Ishikawa (cell line): ENCODE measurements around the gene SOX1.

Experiments used
- CEBPB ChIP-seq: IDR thresholded peaks from 2 replicates; pipeline ENCODE4 v1.6.1; 2012
- CREB1 ChIP-seq: IDR thresholded peaks from 2 replicates; pipeline ENCODE4 v1.6.1; 2012; ENCODE audit warnings: low read depth
- EGR1 ChIP-seq: IDR thresholded peaks from 2 replicates; pipeline ENCODE4 v1.6.1; 2012
- EP300 ChIP-seq: IDR thresholded peaks from 2 replicates; pipeline ENCODE4 v1.6.1; 2012; ENCODE audit warnings: borderline replicate concordance
- FOXM1 ChIP-seq: IDR thresholded peaks from 2 replicates; pipeline ENCODE4 v1.6.1; 2012; ENCODE audit warnings: low read depth, borderline replicate concordance
- NFIC ChIP-seq: IDR thresholded peaks from 2 replicates; pipeline ENCODE4 v1.6.1; 2012
- RAD21 ChIP-seq: IDR thresholded peaks from 2 replicates; pipeline ENCODE4 v1.6.1; 2012; ENCODE audit warnings: low read depth
- TAF1 ChIP-seq: IDR thresholded peaks from 2 replicates; pipeline ENCODE4 v1.6.1; 2012; ENCODE audit warnings: low read depth, mild to moderate bottlenecking
- TCF12 ChIP-seq: IDR thresholded peaks from 2 replicates; pipeline ENCODE4 v1.6.1; 2012; ENCODE audit warnings: low read depth
- TEAD4 ChIP-seq: IDR thresholded peaks from 2 replicates; pipeline ENCODE4 v1.6.1; 2012
- YY1 ChIP-seq: IDR thresholded peaks from 2 replicates; pipeline ENCODE4 v1.6.1; 2012; ENCODE audit warnings: low read depth
- ZBTB7A ChIP-seq: IDR thresholded peaks from 2 replicates; pipeline ENCODE4 v1.6.1; 2012; ENCODE audit warnings: low read depth
- TF ChIP-seq, protein P1 (sequence below): IDR thresholded peaks from 2 replicates; pipeline ENCODE4 v1.6.1; 2012
- TF ChIP-seq, protein P2 (sequence below): IDR thresholded peaks from 2 replicates; pipeline ENCODE4 v1.6.1; 2012
- TF ChIP-seq, protein P3 (sequence below): IDR thresholded peaks from 2 replicates; pipeline ENCODE4 v1.6.1; 2012; ENCODE audit warnings: low read depth, mild to moderate bottlenecking

SOX1 gene

DNA sequence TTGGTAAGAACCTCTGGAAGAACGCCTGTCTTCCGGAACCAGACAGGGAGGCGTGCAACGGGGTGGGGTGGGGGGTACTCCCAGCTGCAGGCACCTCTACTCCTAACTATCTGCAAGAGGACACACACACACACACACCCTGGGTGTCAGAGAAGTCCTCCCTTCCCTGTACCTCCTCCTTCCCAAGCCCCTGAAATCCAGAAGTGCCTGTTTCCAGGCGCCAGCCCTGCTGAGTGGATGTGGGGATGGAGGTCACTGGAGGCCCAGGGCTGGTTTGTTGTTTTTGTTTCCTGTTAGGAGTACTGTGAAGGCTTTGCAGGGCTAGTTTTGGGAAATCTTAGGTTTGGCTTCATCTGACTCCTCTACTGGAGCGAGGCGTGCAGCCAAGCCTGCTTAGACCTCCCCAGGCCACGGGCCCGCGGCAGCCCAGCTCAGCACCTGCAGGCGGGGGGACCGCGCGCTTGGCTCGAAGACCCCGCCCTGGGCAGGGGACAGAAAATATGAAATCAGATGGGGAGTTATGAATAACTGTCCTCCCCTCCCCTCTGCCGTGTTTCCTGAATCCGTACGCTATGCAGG lies 36.4 kb downstream of the SOX1 start:
- TF ChIP-seq ZBTB7A: no peak
- no peak for TF ChIP-seq FOXM1
- no peak for TF ChIP-seq TAF1
- TF ChIP-seq RAD21: no peak
- no peak for TF ChIP-seq TCF12
- TF ChIP-seq TEAD4: no peak
- TF ChIP-seq, protein P1, sequence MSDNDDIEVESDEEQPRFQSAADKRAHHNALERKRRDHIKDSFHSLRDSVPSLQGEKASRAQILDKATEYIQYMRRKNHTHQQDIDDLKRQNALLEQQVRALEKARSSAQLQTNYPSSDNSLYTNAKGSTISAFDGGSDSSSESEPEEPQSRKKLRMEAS: no peak

DNA sequence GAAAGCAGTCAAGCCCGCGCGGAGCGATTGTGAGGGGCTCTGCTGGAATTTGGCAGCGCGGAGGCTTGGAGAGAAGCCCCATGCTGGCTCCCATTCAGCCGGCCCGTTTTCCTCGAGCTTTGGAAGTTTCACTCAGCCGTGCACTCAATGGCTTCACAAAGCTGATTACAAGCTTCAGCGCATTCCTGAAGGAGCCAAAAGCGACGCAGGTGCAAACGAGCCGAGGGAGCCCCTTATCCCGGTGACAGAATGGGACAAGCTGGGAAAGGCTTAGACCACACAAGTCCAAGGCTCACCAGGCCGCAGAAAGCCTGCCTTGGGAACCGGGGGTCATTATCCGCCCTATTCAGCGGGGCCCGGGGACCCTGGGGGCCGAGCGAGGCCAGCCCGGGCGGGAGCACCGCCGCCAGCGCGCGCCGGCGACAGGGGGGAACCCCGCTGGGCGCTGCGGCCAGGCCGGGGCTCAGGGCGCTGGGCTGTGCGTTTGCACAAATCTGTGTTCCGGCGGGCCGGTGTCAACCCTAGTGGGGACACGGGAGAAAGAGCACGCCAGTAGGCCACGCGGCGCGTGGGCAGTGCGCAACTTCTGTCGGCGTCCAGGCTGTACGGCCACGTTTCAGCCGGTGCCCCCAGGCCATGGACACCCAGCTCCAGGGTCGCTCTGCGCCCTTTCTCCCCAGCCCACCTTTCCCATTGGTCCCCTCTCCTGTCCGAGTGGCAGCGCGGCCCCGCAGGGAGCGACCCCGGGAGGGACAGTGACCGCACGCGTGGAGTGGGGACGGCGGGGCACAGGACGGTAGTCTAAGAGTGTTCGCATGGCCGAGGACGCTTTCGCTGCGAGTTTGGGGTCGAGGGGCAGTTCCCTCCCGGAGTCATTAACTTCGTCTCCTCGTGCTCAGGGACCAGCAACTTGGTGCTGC lies 37.3 kb downstream of the SOX1 start:
- TF ChIP-seq, protein P2, sequence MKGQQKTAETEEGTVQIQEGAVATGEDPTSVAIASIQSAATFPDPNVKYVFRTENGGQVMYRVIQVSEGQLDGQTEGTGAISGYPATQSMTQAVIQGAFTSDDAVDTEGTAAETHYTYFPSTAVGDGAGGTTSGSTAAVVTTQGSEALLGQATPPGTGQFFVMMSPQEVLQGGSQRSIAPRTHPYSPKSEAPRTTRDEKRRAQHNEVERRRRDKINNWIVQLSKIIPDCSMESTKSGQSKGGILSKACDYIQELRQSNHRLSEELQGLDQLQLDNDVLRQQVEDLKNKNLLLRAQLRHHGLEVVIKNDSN: no peak
- TF ChIP-seq ZBTB7A (no peak), EGR1 (no peak), TEAD4 (no peak), YY1 (no peak), FOXM1 (no peak), CREB1 (no peak), CEBPB (no peak), RAD21 (no peak), TCF12 (no peak), EP300 (no peak), NFIC (no peak), TAF1 (no peak)
- TF ChIP-seq, protein P1: no peak
- TF ChIP-seq, protein P3, sequence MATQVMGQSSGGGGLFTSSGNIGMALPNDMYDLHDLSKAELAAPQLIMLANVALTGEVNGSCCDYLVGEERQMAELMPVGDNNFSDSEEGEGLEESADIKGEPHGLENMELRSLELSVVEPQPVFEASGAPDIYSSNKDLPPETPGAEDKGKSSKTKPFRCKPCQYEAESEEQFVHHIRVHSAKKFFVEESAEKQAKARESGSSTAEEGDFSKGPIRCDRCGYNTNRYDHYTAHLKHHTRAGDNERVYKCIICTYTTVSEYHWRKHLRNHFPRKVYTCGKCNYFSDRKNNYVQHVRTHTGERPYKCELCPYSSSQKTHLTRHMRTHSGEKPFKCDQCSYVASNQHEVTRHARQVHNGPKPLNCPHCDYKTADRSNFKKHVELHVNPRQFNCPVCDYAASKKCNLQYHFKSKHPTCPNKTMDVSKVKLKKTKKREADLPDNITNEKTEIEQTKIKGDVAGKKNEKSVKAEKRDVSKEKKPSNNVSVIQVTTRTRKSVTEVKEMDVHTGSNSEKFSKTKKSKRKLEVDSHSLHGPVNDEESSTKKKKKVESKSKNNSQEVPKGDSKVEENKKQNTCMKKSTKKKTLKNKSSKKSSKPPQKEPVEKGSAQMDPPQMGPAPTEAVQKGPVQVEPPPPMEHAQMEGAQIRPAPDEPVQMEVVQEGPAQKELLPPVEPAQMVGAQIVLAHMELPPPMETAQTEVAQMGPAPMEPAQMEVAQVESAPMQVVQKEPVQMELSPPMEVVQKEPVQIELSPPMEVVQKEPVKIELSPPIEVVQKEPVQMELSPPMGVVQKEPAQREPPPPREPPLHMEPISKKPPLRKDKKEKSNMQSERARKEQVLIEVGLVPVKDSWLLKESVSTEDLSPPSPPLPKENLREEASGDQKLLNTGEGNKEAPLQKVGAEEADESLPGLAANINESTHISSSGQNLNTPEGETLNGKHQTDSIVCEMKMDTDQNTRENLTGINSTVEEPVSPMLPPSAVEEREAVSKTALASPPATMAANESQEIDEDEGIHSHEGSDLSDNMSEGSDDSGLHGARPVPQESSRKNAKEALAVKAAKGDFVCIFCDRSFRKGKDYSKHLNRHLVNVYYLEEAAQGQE: no peak

DNA sequence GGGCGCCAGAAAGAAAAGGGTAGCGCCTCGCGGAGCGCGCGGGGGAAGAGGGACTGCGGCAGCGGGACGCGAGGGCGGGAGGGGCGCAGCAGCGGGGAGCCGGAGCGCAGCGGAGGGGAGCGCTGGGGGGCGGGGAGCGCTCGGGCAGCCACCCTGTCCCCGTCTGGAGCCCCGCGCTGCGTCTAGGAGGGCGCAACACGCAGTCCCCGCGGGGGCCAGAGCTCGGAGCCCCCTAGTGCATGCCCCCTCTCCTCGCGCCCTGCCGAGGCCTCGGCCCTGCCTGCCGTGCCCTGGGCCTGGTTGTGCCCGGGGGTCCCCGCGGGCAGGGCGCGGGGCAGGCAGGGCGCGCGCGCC lies 37.9 kb downstream of the SOX1 start:
- TF ChIP-seq ZBTB7A (no peak), YY1 (no peak), NFIC (no peak), TEAD4 (no peak), TCF12 (no peak), EP300 (no peak), TAF1 (no peak), RAD21 (no peak), CEBPB (no peak), CREB1 (no peak)
- TF ChIP-seq, protein P3: no peak
- TF ChIP-seq, protein P1: no peak
- TF ChIP-seq, protein P2: no peak

DNA sequence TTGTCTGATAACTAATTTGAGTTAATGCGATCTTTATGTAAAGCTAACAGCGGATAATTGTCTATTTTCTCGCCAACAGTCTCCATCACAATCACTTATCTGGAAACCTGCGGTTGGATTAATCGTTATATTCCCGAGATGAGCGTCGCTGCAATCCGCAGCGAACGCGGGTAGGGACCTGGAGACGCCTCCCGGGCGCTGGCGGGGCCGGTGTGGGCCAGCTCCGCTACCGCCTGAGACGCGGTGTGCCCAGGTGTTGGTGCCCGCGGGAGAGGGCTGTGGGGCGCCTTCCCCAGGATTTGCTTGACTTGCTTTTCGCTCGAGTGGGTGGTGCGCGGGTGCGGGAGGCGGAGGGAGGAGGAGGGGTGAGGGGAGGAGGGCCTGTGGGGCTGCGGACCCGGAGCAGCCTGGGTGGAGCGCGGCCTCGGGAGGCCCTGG lies 38.3 kb downstream of the SOX1 start:
- TF ChIP-seq CREB1: no peak
- TF ChIP-seq ZBTB7A: no peak
- TF ChIP-seq, protein P1: no peak

DNA sequence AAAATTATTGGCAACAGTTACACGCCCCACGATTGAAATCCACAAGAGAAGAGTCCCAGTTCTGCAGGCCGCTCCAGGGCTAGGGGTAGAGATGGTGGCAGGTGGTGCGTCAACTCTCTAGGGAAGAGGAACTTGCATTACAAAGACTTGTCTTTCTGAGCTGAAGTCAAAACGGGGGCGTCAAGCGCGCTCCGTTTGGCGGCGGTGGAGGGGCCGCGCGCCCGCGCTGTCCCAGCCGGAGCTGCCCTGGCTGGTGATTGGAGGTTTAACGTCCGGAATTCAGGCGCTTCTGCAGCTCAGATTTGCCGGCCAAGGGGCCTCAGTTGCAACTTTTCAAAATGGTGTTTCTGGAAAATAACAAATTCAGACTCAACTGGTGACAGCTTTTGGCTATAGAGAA lies 38.9 kb downstream of the SOX1 start:
- TF ChIP-seq, protein P1: no peak
- TF ChIP-seq EGR1 (no peak), NFIC (no peak), ZBTB7A (no peak), RAD21 (no peak), TCF12 (no peak), TEAD4 (no peak), YY1 (no peak), CEBPB (no peak), TAF1 (no peak), EP300 (no peak), CREB1 (no peak), FOXM1 (no peak)
- TF ChIP-seq, protein P2: no peak
- TF ChIP-seq, protein P3: no peak
